IPS-NIHi11 (cell line): ENCODE data around the gene SLC39A11.
"Not testable (repeated sequence)": the region's sequence is repeated elsewhere in the genome, so short reads cannot be mapped to it uniquely, and the experiment has no call there.

Experiments
- DNase-seq: peaks from one replicate; pipeline ENCODE4 v3.0.0; 2012; ENCODE audit warnings: mixed read lengths, low spot score

SLC39A11 gene

DNA sequence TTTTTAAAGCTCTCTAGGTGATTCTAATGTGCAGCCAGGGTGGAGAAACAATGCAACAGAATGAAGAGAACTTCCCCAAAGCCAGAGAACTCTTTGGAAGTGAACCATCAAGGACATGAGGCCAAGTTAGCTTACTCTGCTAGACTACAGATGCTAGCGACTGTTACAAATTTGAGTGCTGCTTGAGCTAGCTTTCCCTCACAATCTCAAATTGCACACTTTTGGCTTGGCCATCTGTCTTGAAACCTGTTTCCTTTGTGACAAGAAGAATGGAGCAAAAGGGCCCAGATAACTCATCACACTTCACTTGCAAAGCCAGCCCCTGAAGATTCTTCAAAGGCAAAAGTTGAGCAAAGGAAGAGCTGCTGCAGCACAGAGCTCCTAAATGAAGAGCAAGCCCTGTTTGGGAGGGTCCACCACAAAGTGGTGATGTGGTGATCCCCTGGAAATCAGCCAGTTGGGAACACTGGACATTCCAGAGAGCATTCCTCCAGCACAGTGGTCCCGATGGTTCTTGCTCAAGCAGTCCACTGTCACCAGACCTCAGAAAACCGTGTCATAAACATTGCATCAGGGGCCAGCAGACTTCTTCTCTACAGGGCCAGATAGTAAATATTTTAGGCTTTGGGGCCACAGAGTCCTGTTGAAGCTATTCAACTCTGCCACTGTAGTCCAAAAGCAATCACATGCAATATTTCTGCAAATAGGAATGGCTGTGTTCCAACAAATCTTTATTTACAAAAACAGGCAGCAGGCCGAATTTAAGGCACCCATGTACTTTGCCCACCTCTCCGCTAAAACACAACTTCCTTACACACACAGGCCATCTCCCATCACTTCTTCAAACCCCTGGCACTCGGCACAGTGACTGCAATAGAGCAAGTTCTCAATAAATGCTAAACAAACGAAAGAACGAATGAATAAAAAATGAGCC, 21.2 kb downstream of the SLC39A11 start:
- DNase-seq: no peak

DNA sequence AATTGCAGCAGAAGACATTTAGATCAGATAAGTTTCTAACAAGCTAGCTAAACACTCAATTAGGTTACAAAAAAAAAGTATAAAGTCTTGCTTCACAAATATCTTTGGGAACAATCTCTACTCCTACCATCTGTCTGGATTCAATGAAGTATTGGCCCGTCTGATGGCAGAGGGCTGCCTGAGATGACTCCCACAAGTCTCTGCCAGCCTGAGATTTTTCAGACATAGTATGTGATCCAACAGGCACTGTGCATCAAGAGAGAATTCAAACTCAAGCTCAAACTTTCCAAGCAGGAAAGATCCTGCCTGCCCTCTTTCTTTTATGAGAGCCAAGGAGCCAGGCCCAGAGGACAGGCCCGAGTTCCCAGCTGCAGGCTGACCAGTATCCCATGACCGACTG, 22.6 kb downstream of the SLC39A11 start:
- DNase-seq: no peak

DNA sequence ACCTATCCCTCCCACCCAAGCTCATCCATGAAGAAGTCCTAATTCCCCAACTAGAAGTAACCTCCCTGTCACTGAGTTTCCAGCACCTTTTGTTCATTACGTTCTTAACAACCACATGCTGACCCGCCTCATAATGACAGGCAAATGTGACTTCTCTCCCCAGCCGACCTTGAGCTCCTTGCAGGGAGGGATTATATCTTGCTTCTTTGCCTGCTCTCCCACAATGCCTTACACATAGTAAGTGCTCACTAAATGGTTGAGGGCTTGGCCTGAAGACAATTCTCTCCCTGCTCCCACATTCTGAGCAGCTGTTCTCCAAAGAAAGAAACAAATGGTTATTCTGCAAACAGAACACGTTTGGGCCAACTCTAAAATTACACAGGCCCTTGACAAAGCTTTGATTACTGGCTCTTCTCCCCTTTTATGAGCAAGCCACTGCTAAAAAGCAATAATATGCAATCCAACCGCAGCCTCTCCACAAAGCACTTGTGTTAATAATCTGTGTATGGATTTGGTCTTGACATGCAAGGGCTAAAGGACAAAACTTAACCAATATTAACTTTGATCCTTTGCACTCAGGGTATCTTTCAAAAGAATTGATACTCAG, 23.2 kb downstream of the SLC39A11 start:
- DNase-seq: no peak

DNA sequence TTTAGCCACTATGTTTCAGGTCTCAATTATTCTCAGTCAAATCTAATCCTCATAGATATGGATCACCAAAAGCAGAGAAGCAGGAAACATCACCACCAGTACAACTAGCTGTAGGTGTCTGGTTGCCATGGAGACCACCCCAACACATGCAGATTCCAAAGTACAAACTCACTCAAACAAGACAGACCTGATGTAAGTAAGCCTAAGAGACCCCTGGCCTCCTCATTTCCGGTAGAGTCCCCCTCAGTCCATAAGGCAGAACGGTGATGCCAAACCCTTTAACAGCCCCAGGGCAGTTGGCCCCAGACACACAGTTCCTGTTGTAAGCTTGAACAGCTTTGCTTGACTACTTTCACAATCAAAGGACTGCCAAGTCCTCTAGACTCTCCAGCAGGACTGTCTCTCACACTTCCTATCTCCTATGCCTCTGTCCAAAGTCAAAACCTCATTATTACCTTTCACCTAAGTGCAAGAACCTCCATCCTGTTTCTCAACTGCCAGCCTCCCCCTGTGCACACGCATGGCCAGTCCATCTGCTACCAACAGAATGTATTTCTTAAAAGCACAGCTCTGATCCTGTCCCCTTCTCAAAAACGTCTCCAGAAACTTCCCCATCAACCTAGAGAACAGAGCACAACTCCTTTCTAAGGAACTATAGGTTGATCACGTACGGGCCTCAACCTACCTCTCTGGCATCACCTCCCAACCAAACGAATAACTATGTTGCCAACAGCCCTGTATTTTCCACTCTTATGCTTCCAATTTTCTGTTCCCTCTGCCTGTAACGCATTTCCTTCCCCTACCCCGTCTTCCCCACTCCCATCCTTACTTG, 23.9 kb downstream of the SLC39A11 start:
- no peak for DNase-seq

DNA sequence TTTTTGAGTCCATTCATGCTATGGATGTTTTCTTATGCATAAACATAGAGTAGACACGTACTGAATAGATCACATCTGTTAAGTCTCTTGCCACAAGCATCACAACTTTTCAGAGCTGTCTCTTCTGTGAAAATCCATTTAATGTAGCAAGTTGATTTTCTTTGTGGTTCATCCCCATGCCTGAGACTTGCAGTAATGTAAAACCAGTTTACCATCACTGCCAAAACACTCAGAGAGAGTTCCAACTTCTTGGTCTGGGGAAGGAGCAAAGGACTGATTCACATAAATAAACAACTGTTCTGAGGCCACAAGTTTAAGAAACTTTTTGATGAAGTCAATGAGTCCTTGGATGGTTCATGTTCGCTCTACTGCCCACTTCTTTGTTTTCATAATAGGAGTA, 24.8 kb downstream of the SLC39A11 start:
- DNase-seq: not testable (repeated sequence)

DNA sequence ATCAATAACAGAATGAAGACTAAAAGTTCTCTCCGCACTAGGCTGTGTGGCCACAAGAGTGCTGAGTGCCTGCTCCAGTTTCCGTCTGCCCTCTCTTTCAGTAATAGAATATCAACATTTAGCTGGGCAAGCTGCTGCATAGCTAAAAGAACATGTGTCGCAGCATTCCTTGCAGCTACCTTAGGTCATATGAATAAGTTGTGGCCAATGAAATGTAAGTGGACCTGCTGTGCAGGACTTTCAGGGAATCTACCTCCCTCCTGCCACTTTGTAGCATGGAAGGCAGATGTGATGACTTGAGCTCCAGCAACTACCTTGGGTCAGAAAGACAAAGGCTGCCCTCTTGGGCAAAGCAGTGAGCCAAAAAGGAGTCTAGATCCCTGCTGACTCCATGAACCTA, 25.4 kb downstream of the SLC39A11 start:
- no peak for DNase-seq

DNA sequence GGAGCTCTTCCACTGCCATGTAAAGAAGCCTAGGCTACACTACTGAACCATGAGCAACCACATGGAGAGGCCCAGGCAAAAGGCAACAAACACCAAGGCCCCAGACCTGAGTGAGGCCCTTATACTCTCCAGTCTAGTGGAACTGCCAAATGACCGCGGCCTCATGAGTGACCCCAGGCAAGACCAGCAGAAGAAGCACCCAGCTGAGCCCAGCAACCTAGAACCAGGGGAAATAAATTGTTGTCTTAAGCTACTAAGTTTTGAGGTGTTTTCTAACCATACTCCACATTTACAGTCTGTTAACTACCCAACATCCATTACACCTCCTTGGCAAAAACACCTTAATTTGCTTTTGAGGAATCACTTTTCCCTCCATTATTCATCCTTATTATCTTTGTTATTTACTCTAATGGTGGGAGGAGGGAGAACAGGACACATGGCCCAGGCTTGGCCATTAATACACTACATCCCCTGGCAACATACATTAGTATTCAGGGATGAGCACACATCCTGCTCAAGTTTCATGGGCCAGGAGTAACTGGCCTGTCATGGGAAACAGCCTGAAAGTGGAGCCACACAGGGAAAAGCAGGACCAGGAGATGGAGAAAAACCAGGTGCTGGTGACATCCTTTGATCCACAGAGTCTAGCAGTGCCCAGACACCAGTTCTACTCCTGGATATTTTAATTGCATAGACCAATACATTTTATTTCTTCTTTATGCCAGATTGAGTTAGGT, 26.2 kb downstream of the SLC39A11 start:
- DNase-seq: no peak

DNA sequence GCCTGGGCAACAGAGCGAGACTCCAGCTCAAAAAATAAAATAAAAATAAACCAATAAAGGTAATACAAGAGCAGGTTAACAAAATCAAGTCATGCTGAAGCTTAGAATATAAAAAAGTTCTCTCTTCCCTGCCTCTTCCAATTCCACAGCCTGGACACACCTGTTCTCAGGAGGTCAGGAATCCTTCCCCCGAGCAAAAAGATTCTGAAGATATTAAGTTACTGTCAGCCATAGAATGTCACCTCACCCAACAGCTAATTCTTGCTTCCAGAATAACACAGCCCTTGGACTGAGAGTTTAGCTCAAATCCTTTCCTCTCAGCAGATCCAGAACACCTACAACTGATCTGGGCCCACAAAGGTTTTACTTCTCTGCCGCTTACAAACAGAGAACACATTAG, 27.1 kb downstream of the SLC39A11 start:
- DNase-seq: no peak

DNA sequence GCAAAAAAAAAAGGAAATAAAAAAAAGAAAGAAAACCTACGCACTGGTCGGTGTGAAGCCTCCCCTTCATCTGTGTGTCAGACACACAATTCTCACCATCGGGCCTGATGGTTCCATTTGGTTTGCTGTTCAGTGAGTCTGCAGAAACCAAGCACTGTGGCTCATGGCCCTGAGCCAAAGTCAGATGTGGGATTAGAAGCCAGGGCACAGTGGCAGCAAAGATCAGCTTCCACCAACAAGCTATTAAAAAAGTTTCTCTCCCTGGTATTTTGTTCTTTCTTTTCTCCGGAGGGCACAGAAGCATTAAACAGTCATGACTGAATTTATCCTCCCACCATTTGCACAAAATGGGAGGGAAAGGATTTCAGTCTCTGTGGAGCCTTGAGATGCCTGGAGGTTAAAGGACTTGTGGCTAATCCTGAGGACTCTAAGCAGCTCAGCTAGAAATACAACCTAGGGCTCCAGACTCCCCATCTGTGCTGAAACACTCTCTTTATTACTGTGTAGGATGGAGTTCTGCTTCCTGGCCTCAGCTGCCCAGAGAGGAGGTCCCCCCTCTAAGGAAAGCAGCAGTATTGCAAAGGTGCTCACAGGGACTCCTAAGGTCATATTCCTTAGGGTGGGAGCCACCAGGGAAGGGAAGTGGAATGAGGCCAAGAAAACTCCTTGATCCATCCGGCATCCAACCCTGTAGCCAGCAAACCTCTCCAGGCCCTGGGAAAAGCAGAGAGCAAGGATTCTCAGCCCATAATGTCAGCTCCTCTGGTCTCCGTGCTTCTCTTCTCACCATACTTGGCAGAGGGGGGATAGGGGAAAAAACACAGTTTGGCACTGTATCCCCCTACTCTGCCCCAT, 28.2 kb downstream of the SLC39A11 start:
- DNase-seq: no peak

DNA sequence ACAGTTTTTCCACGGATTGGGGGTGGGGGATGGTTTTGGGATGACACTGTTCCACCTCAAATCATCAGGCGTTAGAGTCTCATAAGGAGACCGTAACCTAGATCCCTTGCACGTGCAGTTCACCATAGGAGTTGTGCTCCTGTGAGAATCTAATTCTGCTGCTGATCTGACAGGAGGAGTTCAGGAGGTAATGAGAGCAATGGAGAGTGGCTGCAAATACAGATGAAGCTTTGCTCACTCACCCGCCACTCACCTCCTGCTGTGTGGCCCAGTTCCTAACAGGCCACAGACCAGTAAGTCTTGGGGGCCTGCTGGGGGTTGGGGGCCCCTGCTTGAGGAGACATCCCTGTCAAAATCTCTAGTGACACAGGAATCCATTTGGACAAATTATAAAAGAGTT, 29.8 kb downstream of the SLC39A11 start:
- DNase-seq: no peak

DNA sequence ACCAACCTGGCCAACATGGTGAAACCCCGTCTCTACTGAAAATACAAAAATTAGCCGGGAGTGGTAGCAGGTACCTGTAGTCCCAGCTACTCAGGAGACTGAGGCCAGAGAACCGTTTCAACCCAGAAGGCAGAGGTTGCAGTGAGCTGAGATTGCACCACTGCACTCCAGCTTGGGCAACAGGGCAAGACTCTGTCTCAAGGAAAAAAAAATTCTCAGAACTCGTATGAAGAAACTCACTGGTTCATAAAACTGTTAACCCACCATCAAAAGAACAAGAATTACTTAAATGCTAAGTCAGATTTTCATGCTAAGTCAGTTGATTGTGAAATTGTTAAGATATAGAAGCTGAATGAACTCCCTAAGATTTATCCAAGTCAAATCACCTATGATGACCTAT, 31.3 kb downstream of the SLC39A11 start:
- no peak for DNase-seq

DNA sequence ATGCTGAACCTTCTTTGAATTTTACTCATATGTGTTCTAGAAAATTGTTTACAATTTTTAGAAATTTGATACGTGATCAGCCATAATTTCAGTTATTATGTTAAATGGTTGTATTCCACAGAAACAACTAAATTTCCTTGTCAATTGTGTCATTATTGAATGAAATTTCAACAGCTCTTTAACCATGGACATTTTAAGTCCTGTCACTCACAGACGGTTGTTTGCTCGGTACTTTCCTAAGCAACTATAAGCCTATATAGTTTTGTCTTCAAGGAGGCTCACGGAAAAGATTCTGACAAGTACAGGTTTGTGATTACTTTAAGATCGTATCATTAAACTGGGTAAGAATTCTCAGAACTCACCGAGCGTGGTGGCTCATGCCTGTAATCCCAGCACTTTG, 31.8 kb downstream of the SLC39A11 start:
- no peak for DNase-seq

DNA sequence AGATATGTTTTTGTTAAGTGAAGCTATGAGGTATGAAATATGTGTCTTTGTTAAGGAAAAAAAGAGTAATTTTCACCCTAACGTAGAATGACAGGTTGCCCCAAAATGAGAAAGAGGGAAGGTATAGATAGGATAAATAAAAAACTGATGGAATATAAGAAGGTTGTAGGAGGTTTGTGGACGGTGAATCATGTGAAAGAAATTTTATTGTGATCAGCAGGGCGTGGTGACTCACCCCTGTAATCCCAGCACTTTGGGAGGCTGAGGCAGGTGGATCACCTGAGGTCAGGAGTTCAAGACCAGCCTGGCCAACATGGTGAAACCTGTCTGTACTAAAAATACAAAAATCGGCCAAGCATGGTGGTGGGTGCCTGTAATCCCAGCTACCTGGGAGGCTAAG, 32.8 kb downstream of the SLC39A11 start:
- DNase-seq: not testable (repeated sequence)

DNA sequence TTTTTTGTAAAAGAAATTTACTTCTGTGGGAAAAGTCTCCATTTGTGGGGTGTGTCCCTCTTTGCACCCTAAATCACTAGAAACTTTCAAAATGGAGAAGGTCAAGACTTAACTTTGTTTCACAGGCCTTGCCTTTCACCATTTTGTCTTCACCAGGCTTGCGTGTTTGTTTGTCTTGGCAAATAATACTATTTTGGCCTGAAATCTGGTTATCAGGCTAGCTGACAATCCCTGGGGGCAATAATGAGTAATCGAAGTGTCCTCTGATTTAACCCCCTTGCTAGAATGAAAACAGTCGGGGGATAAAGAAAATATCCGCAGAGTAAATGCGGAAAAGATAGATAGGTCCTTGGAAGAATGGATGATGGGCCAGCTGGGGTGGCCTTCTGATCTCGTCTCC, 34.5 kb downstream of the SLC39A11 start:
- no peak for DNase-seq

DNA sequence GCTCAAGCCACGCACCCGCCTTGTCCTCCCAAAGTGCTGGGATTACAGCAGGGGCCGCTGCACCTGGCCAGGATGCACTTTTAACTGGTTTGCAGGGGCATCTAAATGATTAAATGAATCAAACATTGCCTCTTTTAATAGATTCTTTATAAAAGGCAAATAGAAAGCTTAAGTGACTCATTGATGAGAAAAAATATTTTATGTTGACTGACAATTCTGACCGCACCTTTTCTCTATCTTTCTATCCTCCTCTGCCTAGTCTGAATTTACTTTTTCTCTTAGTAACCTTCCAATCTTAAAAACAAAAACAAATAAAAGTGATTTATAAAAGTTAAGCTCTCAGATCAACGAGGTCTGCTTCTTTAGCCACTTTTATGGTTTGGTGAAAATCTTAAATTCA, 35.3 kb downstream of the SLC39A11 start:
- DNase-seq: no peak

DNA sequence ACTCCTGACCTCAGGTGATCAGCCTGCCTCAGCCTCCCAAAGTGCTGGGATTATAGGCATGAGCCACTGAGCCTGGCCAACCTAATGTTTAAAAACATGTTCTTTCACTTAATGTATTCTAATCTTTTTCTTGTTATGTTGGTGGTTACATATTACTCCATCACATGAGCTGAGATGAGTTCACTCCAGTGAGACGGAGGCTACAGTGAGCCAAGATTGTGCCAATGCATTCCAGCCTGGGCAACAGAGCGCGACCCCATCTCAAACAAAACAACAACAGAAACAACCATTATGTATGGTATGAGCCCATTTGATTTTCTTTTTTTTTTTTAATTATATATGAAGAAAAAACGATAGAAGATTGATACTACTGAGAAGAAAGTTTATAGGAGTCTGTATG, 39.6 kb downstream of the SLC39A11 start:
- DNase-seq: no peak

DNA sequence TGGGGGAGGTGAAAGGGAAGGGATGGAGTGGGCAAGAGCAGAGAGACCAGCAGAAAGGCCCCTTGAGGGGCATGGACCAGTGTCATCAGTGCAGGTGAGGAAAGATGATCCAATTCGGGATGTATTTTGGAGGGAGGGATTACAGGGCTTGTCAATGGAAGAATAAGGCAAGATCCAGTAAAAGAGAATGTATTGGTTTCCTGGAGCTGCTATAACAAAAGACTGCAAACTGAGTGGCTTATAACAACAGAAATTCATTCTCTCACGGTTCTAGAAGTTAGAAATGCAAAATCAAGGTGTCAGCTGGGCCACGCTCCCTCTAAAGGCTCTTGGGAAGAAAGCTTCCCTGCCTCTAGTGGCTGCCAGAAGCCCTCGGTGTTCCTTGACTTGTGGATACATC, 41.7 kb downstream of the SLC39A11 start:
- DNase-seq: no peak

DNA sequence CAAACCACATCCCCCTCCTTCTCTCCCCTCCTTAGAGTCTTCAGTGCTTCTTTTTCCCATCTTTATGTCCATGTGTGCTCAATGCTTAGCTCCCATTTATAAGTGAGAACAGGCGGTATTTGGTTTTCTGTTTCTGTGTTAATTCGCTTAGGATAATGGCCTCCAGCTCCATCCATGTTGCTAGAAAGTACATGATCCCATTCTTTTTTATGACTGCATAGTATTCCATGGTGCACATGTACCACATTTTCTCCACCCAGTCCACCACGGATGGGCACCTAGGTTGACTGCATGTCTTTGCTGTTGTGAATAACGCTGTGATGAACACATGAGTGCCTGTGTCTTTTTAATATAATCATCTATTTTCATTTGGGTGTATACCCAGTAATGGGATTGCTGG, 44.3 kb downstream of the SLC39A11 start:
- no peak for DNase-seq

DNA sequence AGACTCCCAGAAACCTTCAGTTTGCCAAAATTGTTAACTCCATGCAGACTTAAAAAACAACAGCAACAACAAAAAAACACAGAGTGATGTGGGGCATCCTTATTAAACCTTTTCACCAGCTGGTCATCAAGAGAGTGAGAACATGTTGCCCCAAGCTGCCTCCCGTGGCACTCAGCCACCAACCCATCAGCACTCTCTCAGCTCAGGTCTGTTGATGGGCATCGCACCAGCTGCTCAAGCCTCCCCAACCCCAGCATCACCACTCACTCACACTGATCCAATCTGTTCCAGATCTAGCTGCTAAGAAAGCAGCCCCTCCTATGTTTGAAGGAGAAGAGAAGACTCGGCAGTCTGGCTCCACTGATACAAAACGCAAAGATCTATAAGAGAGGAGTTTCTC, 46.8 kb downstream of the SLC39A11 start:
- no peak for DNase-seq

DNA sequence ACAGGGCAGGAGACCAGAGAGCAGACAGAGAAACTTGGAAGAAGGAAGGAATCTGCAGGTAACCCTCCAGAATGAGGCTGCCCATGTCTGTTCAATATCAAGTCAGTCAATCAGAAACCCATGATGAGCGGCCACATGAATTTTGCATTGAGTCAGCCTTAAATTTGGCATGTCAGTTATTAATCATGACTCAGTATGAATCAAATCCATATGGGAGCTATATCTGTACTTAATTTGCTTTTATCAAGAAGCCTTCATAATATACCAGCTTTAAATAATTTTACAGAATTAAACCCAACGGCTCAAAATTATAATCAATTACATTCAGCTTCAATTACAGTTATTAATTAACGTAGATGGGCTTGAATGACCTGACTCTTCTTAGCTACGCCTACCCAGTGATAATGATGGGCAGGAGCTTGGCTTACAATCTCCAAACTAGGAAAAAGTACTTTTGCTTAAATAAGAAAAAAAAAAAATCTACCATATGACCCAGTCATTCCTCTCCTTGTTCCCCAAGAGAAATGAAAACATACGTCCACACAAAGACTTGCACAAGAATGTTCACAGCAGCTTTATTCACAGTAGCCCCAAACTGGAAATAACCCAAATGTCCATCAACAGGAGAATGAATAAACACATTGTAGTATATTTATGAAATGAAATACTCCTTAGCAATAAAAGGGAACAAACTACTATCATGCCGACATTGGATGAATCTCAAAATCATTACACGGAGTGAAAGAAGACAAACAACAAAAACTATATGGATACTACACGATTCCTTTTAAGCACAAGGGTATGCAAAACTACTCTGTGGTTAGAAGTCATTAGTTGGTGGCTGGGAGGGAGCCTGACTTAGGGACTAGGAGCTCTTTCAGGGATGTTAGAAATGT, 48.6 kb downstream of the SLC39A11 start:
- DNase-seq: no peak
